ENCODE results near the gene CDH23.

DNA sequence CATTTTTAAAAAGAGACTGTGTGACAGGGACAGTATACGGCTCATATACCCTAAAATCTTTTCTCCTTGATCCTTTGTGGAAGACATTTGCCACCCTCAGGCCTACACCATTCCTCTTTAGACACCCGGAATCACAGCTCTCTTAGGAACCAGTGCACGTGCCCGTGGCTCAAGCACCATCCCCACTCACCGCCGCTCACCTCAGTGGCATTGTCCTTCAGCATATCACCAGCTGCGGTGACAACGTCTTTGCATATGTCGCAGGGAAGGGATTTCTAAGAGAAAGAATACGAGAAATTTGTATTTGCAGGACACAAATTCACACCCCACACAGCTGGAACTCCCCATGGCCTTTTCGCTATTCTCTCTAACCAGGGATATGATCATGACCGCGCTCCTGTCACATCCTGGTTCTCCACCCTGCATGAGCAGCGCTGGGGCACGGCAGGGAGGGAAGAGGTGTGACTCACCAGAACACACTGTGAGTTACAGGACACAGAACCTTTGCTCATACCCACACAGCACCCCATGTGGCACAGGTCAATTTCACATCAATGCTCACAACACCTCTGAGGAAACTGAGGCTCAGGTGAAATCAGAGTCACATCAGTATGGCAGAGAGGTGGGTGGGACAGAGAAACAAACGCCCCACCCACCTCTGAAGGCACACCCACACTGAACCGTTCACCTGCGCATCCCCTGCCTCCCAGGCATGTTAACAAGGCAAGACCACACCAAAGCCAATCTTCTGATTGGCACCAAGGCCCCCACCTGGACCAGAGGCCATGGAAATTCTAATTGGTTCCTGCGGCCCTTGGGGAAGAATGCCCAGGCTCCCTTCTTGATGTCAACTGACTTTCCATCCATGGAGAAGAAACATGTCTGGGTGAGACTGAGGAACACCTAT is 435.2 kb downstream of the CDH23 start:
- TF ChIP-seq CTCF (IDR thresholded peaks at IDR 0.05; ENCODE audit: poor library complexity) (no peak), EZH2phosphoT487 (IDR thresholded peaks at IDR 0.05; ENCODE audit: low read depth, severe bottlenecking, unreplicated experiment) (no peak), EZH2 (IDR thresholded peaks at IDR 0.05; ENCODE audit: borderline replicate concordance) (no peak)
